ENCODE results near the gene WDR18. TPM values are rescaled to one million over a fixed set of nuclear protein-coding genes. Genes with fewer than 3 reads are reported as not detected.

WDR18 gene
- total RNA-seq, 6 experiments from 2014 or later = 47.5 to 55.8 (median 51.3) TPM

GRCh38 chr19:945401-946252 lies 38.5 kb upstream of the WDR18 start:
- Mint-ChIP-seq H3K36me3 (ENCODE audit: low read depth) (peaks cover 6% of the 10 kb centered on the region), H3K9me3 (no peaks in the 10 kb centered on the region), H3K4me3 (no peak overlapping the region), H3K4me1 (ENCODE audit: low read depth) (peaks cover 6% of the 10 kb centered on the region; the same call in 1 of the 2 replicates), H3K27ac (no peak overlapping the region), H3K27me3 (ENCODE audit: insufficient read depth) (peaks cover 8% of the 10 kb centered on the region)
- no peak for DNase-seq
- no peak for TF ChIP-seq CTCF (IDR thresholded peaks at IDR 0.05)

- Mint-ChIP-seq H3K36me3 (ENCODE audit: low read depth) (peaks cover 5% of the 10 kb centered on the region), H3K4me1 (ENCODE audit: low read depth) (peaks cover 7% of the 10 kb centered on the region), H3K9me3 (no peaks in the 10 kb centered on the region), H3K27ac (no peak overlapping the region), H3K4me3 (no peak overlapping the region), H3K27me3 (ENCODE audit: insufficient read depth) (peaks cover 8% of the 10 kb centered on the region)
- DNase-seq = no peak
- no peak for TF ChIP-seq CTCF (IDR thresholded peaks at IDR 0.05)
Measured at GRCh38 chr19:947090-947706, 36.9 kb upstream of the WDR18 start.

GRCh38 chr19:947707-948539 lies 36.2 kb upstream of the WDR18 start:
- no peak overlapping the region for H3K4me3 Mint-ChIP-seq
- no peak for TF ChIP-seq CTCF (IDR thresholded peaks at IDR 0.05)
- no peak for DNase-seq
- H3K4me1 Mint-ChIP-seq (ENCODE audit: low read depth) = peaks cover 7% of the 10 kb centered on the region
- peaks cover 8% of the 10 kb centered on the region for H3K27me3 Mint-ChIP-seq (ENCODE audit: insufficient read depth)
- peaks cover 5% of the 10 kb centered on the region for H3K36me3 Mint-ChIP-seq (ENCODE audit: low read depth)
- no peaks in the 10 kb centered on the region for H3K9me3 Mint-ChIP-seq
- H3K27ac Mint-ChIP-seq = no peak overlapping the region

- H3K36me3 Mint-ChIP-seq (ENCODE audit: low read depth) = peaks cover 5% of the 10 kb centered on the region
- H3K9me3 Mint-ChIP-seq = no peaks in the 10 kb centered on the region
- H3K4me1 Mint-ChIP-seq (ENCODE audit: low read depth) = peaks cover 7% of the 10 kb centered on the region
- no peak for DNase-seq
- H3K27me3 Mint-ChIP-seq (ENCODE audit: insufficient read depth) = peaks cover 8% of the 10 kb centered on the region
- H3K4me3 Mint-ChIP-seq = no peak overlapping the region
- H3K27ac Mint-ChIP-seq = no peak overlapping the region
- TF ChIP-seq CTCF (IDR thresholded peaks at IDR 0.05) = no peak
Measured at GRCh38 chr19:948842-949496, 35.2 kb upstream of the WDR18 start.

All from HFFc6 (cell line).